Bronchial epithelial cell (primary cell): Measurements from ENCODE around the gene RABGAP1L. TPM values are rescaled to one million over a fixed set of nuclear protein-coding genes. Genes with fewer than 3 reads are reported as not detected.

Experiments
- DNase-seq: peaks from one replicate; pipeline ENCODE4 v3.0.0-alpha.2; 2010; ENCODE audit warnings: low read depth
- FAIRE-seq: peaks from 2 replicates; lab custom pipeline; 2011; peaks lifted over from hg19 to GRCh38; lab: Jason Lieb, UNC
- H3K27me3 ChIP-seq: 2 replicates; pipeline ENCODE4 v1.5.1; 2011; ENCODE audit warnings: low read length; ENCODE audit not compliant: control insufficient read depth, insufficient read depth
- H3K36me3 ChIP-seq: 2 replicates; pipeline ENCODE4 v1.5.1; 2011; ENCODE audit warnings: low read length; ENCODE audit not compliant: control insufficient read depth, insufficient read depth
- H3K4me3 ChIP-seq: 2 replicates; pipeline ENCODE4 v1.5.1; 2011; ENCODE audit warnings: mild to moderate bottlenecking, low read depth, low read length, control low read depth
- CTCF ChIP-seq: IDR thresholded peaks from 2 replicates; pipeline ENCODE4 v1.5.1; 2011; ENCODE audit warnings: mild to moderate bottlenecking, moderate library complexity, low read length, control low read depth, inconsistent platforms; ENCODE audit not compliant: insufficient read depth, severe bottlenecking
- total RNA-seq: library from RNA; depleted of rRNA; stranded (reverse); fragments of >200 nt; gene quantifications from 2 replicates; pipeline ENCODE4 v1.2.1, GENCODE V29; 2014

Gene RABGAP1L
- total RNA-seq, 1 donor from 2014 or later, result 37.4 TPM

- no peaks in the 10 kb centered on the region for H3K27me3 ChIP-seq
- H3K36me3 ChIP-seq, result no peaks in the 10 kb centered on the region
- H3K4me3 ChIP-seq, result no peak overlapping the region
- FAIRE-seq (no peak), DNase-seq (no peak)
- no peak for TF ChIP-seq CTCF
Measured at GRCh38 chr1:174747613-174748012, 588.3 kb downstream of the RABGAP1L start.

- FAIRE-seq, result no peak
Measured at GRCh38 chr1:174748586-174748985, 589.3 kb downstream of the RABGAP1L start.

GRCh38 chr1:174753131-174753530 is 593.8 kb downstream of the RABGAP1L start:
- no peak for TF ChIP-seq CTCF
- DNase-seq, result no peak
- no peaks in the 10 kb centered on the region for H3K27me3 ChIP-seq

More at GRCh38 chr1:174748586-174748985, 589.3 kb downstream of the RABGAP1L start:
- Histone ChIP-seq H3K27me3 (no peaks in the 10 kb centered on the region), H3K36me3 (no peaks in the 10 kb centered on the region), H3K4me3 (no peak overlapping the region)
- no peak for TF ChIP-seq CTCF
- DNase-seq, result no peak

GRCh38 chr1:174761335-174761734 is 602.0 kb downstream of the RABGAP1L start:
- H3K4me3 ChIP-seq, result no peak overlapping the region
- TF ChIP-seq CTCF, result no peak
- FAIRE-seq (no peak), DNase-seq (no peak)
- H3K27me3 ChIP-seq, result no peaks in the 10 kb centered on the region
- H3K36me3 ChIP-seq, result no peaks in the 10 kb centered on the region

More at GRCh38 chr1:174753131-174753530, 593.8 kb downstream of the RABGAP1L start:
- H3K36me3 ChIP-seq, result no peaks in the 10 kb centered on the region
- H3K4me3 ChIP-seq, result no peak overlapping the region
- no peak for FAIRE-seq

DNA sequence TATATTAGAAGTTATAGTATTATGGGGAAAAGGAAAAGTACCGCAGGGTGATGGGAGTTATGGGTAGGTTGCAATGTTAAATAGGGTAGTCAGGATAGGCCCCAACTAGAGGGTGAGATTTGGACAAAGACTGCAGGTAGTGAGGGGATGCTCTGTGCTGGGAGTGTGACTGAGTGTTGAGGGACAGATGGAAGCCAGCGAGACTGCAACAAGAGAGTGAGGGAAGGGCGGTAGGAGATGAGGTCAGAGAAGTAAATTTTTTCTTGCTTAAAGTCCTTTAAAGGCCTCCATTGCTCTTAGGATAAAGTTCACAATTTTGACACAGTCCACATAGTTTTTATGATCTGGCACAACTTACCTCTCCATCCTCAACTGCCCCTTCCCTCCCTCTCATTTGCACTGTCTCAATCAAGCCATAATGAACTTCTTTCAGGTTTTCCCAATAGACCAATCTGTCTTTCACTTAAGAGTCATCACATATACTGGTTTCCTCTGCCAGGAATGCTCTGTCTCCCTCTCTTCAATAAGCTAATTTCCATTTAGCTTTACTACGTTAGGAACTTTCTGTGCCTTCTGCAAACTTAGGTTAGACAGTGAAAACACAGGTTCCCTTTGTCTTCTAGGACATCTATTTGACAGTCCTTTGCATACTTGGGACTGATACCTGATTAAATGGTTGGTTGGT is 602.7 kb downstream of the RABGAP1L start:
- no peak for DNase-seq
- Histone ChIP-seq H3K36me3 (no peaks in the 10 kb centered on the region), H3K27me3 (no peaks in the 10 kb centered on the region), H3K4me3 (no peak overlapping the region)
- TF ChIP-seq CTCF, result no peak
- FAIRE-seq, result no peak

DNA sequence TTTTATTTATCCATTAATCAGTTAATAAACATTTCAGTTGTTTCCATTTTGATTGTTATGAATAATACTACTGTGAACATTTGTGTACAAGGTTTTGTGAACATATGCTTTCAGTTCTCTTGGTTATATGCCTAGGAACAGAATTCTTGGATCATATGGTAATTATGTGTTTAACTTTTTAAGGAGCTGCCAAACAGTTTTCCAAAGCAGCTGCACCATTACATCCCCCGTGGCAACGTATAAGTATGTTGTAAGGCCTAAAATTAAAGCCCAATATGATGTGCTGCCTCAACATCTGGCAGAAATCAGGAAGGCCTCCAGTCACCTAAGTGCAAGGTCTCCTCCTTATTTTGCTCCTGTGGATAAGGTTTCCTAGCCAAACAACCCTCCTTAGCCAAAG is 604.9 kb downstream of the RABGAP1L start:
- no peak for TF ChIP-seq CTCF
- no peak for FAIRE-seq
- H3K4me3 ChIP-seq, result no peak overlapping the region

More for the DNA sequence above, 604.9 kb downstream of the RABGAP1L start:
- no peaks in the 10 kb centered on the region for H3K36me3 ChIP-seq
- H3K27me3 ChIP-seq, result no peaks in the 10 kb centered on the region
- DNase-seq, result no peak
